ENCODE measurements around the gene PTPRD. TPM values are rescaled to one million over a fixed set of nuclear protein-coding genes. Genes with fewer than 3 reads are reported as not detected.

The PTPRD gene
- polyA plus RNA-seq, 1 experiment: 0.39 TPM

DNA sequence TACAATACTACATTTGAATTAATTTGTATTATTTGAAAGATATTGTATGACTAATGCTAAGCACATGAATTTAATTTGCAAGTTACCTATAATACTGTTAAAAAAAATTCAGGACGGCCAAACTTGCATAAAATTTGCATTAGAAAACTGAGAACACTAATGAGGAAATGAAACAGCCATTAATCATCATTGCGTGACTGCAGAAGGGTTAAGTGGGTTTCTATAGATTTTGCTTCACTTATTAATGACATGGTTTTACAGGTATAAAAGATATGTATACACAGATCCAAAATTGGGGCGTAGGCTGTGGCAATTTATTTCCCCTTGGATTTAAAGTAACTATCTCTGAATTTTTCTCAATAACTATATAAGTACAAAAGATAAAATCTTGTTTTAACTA, 882.6 kb downstream of the PTPRD start:
- CTCF ChIA-PET: no interaction called here
- H3K27me3 ChIP-seq (ENCODE audit: control insufficient read depth, insufficient read depth, low read length): no peaks in the 10 kb centered on the region
- POLR2A ChIA-PET: no interaction called here
- TF ChIP-seq, protein P1, sequence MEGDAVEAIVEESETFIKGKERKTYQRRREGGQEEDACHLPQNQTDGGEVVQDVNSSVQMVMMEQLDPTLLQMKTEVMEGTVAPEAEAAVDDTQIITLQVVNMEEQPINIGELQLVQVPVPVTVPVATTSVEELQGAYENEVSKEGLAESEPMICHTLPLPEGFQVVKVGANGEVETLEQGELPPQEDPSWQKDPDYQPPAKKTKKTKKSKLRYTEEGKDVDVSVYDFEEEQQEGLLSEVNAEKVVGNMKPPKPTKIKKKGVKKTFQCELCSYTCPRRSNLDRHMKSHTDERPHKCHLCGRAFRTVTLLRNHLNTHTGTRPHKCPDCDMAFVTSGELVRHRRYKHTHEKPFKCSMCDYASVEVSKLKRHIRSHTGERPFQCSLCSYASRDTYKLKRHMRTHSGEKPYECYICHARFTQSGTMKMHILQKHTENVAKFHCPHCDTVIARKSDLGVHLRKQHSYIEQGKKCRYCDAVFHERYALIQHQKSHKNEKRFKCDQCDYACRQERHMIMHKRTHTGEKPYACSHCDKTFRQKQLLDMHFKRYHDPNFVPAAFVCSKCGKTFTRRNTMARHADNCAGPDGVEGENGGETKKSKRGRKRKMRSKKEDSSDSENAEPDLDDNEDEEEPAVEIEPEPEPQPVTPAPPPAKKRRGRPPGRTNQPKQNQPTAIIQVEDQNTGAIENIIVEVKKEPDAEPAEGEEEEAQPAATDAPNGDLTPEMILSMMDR (IDR thresholded peaks at IDR 0.05; ENCODE audit: insufficient read depth, low read depth, low read length): no peak
- no peak overlapping the region for H3K4me3 ChIP-seq (ENCODE audit: low read depth, low read length)
- DNase-seq (ENCODE audit: low read depth): no peak
- no peaks in the 10 kb centered on the region for H3K36me3 ChIP-seq (ENCODE audit: control insufficient read depth, insufficient read depth, low read length)

GRCh38 chr9:9729082-9729481, 883.7 kb downstream of the PTPRD start:
- POLR2A ChIA-PET: no interaction called here
- DNase-seq (ENCODE audit: low read depth): no peak
- Histone ChIP-seq H3K27me3 (ENCODE audit: control insufficient read depth, insufficient read depth, low read length) (no peaks in the 10 kb centered on the region), H3K4me3 (ENCODE audit: low read depth, low read length) (no peak overlapping the region), H3K36me3 (ENCODE audit: control insufficient read depth, insufficient read depth, low read length) (no peaks in the 10 kb centered on the region)
- TF ChIP-seq, protein P1 (IDR thresholded peaks at IDR 0.05; ENCODE audit: insufficient read depth, low read depth, low read length): no peak
- CTCF ChIA-PET: no interaction called here

GRCh38 chr9:9719373-9720112, 893.3 kb downstream of the PTPRD start:
- TF ChIP-seq, protein P1 (IDR thresholded peaks at IDR 0.05; ENCODE audit: insufficient read depth, low read depth, low read length): no peak
- Histone ChIP-seq H3K27me3 (ENCODE audit: control insufficient read depth, insufficient read depth, low read length) (no peaks in the 10 kb centered on the region), H3K4me3 (ENCODE audit: low read depth, low read length) (no peak overlapping the region), H3K36me3 (ENCODE audit: control insufficient read depth, insufficient read depth, low read length) (no peaks in the 10 kb centered on the region)
- no peak for DNase-seq (ENCODE audit: low read depth)
- POLR2A ChIA-PET: no interaction called here
- CTCF ChIA-PET: no interaction called here

DNA sequence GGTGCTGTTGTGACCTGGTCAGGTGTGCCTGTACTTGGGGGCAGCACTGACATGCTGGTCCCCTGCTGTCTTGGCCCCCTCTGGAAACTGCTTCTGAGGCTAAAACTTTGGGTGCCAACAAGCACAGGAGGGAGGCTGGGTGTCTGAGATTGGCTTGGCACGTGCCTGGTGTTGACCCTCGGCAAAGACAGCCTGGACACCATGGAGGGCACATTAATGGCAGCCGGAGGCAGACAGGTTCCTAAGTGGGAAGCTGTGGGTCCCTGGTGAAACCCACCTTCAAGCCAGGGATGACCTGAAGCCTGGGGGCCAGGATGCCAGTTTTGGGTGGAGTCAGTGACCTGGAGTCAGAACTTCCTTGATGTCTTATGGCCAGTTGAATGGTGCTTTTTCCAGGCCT, 894.1 kb downstream of the PTPRD start:
- ChIA-PET POLR2A (no interaction called here), CTCF (no interaction called here)
- no peaks in the 10 kb centered on the region for H3K36me3 ChIP-seq (ENCODE audit: control insufficient read depth, insufficient read depth, low read length)
- TF ChIP-seq, protein P1 (IDR thresholded peaks at IDR 0.05; ENCODE audit: insufficient read depth, low read depth, low read length): no peak
- no peaks in the 10 kb centered on the region for H3K27me3 ChIP-seq (ENCODE audit: control insufficient read depth, insufficient read depth, low read length)
- H3K4me3 ChIP-seq (ENCODE audit: low read depth, low read length): no peak overlapping the region
- DNase-seq (ENCODE audit: low read depth): no peak

GRCh38 chr9:9679433-9679832, 933.4 kb downstream of the PTPRD start:
- ChIA-PET POLR2A (no interaction called here), CTCF (no interaction called here)
- Histone ChIP-seq H3K4me3 (ENCODE audit: low read depth, low read length) (no peak overlapping the region), H3K36me3 (ENCODE audit: control insufficient read depth, insufficient read depth, low read length) (no peaks in the 10 kb centered on the region), H3K27me3 (ENCODE audit: control insufficient read depth, insufficient read depth, low read length) (no peaks in the 10 kb centered on the region)
- DNase-seq (ENCODE audit: low read depth): no peak
- TF ChIP-seq, protein P1 (IDR thresholded peaks at IDR 0.05; ENCODE audit: insufficient read depth, low read depth, low read length): no peak
